ENCODE results near the gene APPL2.
"Not testable (repeated sequence)": the region's sequence is repeated elsewhere in the genome, so short reads cannot be mapped to it uniquely, and the experiment has no call there.

APPL2 gene

GRCh38 chr12:105264771-105265170, 28.8 kb upstream of the APPL2 start:
- no peak overlapping the region for H3K4me3 Mint-ChIP-seq
- DNase-seq = no peak
- no peaks in the 10 kb centered on the region for H3K9me3 Mint-ChIP-seq
- H3K27me3 Mint-ChIP-seq = peaks cover 7% of the 10 kb centered on the region
- H3K36me3 Mint-ChIP-seq (ENCODE audit: low read depth) = no peaks in the 10 kb centered on the region
- H3K27ac Mint-ChIP-seq = no peak overlapping the region
- H3K4me1 Mint-ChIP-seq (ENCODE audit: low read depth) = no peaks in the 10 kb centered on the region

- no peak for DNase-seq
- no peak overlapping the region for H3K4me3 Mint-ChIP-seq
- peaks cover 7% of the 10 kb centered on the region for H3K27me3 Mint-ChIP-seq
- no peak overlapping the region for H3K27ac Mint-ChIP-seq
- H3K4me1 Mint-ChIP-seq (ENCODE audit: low read depth) = no peaks in the 10 kb centered on the region
- H3K9me3 Mint-ChIP-seq = no peaks in the 10 kb centered on the region
- H3K36me3 Mint-ChIP-seq (ENCODE audit: low read depth) = no peaks in the 10 kb centered on the region
Measured at GRCh38 chr12:105262461-105263184, 26.6 kb upstream of the APPL2 start.

GRCh38 chr12:105261010-105261409, 25.0 kb upstream of the APPL2 start:
- H3K36me3 Mint-ChIP-seq (ENCODE audit: low read depth) = no peaks in the 10 kb centered on the region
- H3K4me1 Mint-ChIP-seq (ENCODE audit: low read depth) = peaks cover 2% of the 10 kb centered on the region

GRCh38 chr12:105259226-105259625, 23.3 kb upstream of the APPL2 start:
- Mint-ChIP-seq H3K4me1 (ENCODE audit: low read depth) (peaks cover 4% of the 10 kb centered on the region), H3K36me3 (ENCODE audit: low read depth) (no peaks in the 10 kb centered on the region), H3K4me3 (no peak overlapping the region), H3K27ac (no peak overlapping the region), H3K9me3 (no peaks in the 10 kb centered on the region), H3K27me3 (peaks cover 7% of the 10 kb centered on the region)
- no peak for DNase-seq

More at GRCh38 chr12:105261010-105261409, 25.0 kb upstream of the APPL2 start:
- no peak for DNase-seq
- Mint-ChIP-seq H3K9me3 (no peaks in the 10 kb centered on the region), H3K27me3 (peaks cover 7% of the 10 kb centered on the region), H3K27ac (no peak overlapping the region), H3K4me3 (no peak overlapping the region)

- no peak for DNase-seq
- Mint-ChIP-seq H3K36me3 (ENCODE audit: low read depth) (no peaks in the 10 kb centered on the region), H3K27ac (no peak overlapping the region), H3K9me3 (no peaks in the 10 kb centered on the region), H3K4me1 (ENCODE audit: low read depth) (peaks cover 4% of the 10 kb centered on the region), H3K27me3 (peaks cover 3% of the 10 kb centered on the region), H3K4me3 (no peak overlapping the region)
Measured at GRCh38 chr12:105257321-105257728, 21.4 kb upstream of the APPL2 start.

GRCh38 chr12:105256921-105257320, 20.9 kb upstream of the APPL2 start:
- H3K27ac Mint-ChIP-seq = no peak overlapping the region
- H3K36me3 Mint-ChIP-seq (ENCODE audit: low read depth) = no peaks in the 10 kb centered on the region
- DNase-seq = no peak
- peaks cover 3% of the 10 kb centered on the region for H3K27me3 Mint-ChIP-seq
- H3K4me3 Mint-ChIP-seq = no peak overlapping the region
- H3K4me1 Mint-ChIP-seq (ENCODE audit: low read depth) = peaks cover 4% of the 10 kb centered on the region
- no peaks in the 10 kb centered on the region for H3K9me3 Mint-ChIP-seq

GRCh38 chr12:105256431-105256830, 20.5 kb upstream of the APPL2 start:
- DNase-seq; H3K9me3 Mint-ChIP-seq; H3K36me3 Mint-ChIP-seq (ENCODE audit: low read depth); H3K27me3 Mint-ChIP-seq; H3K4me1 Mint-ChIP-seq (ENCODE audit: low read depth); H3K4me3 Mint-ChIP-seq; H3K27ac Mint-ChIP-seq: not testable (repeated sequence)

- no peak overlapping the region for H3K27ac Mint-ChIP-seq
- H3K36me3 Mint-ChIP-seq (ENCODE audit: low read depth) = no peaks in the 10 kb centered on the region
- no peak overlapping the region for H3K4me3 Mint-ChIP-seq
Measured at GRCh38 chr12:105256011-105256410, 20.0 kb upstream of the APPL2 start.

GRCh38 chr12:105253866-105254513, 18.0 kb upstream of the APPL2 start:
- Mint-ChIP-seq H3K27me3 (no peaks in the 10 kb centered on the region), H3K4me1 (ENCODE audit: low read depth) (peaks cover 4% of the 10 kb centered on the region), H3K9me3 (no peaks in the 10 kb centered on the region), H3K4me3 (no peak overlapping the region), H3K36me3 (ENCODE audit: low read depth) (no peaks in the 10 kb centered on the region), H3K27ac (no peak overlapping the region)
- DNase-seq = no peak

More at GRCh38 chr12:105256011-105256410, 20.0 kb upstream of the APPL2 start:
- H3K27me3 Mint-ChIP-seq = peaks cover 3% of the 10 kb centered on the region
- H3K9me3 Mint-ChIP-seq = no peaks in the 10 kb centered on the region
- no peak for DNase-seq
- H3K4me1 Mint-ChIP-seq (ENCODE audit: low read depth) = peaks cover 4% of the 10 kb centered on the region

GRCh38 chr12:105252901-105253300, 16.9 kb upstream of the APPL2 start:
- no peaks in the 10 kb centered on the region for H3K36me3 Mint-ChIP-seq (ENCODE audit: low read depth)
- H3K9me3 Mint-ChIP-seq = no peaks in the 10 kb centered on the region
- H3K27ac Mint-ChIP-seq = no peak overlapping the region
- no peaks in the 10 kb centered on the region for H3K27me3 Mint-ChIP-seq
- no peak overlapping the region for H3K4me3 Mint-ChIP-seq
- DNase-seq = no peak
- H3K4me1 Mint-ChIP-seq (ENCODE audit: low read depth) = peaks cover 4% of the 10 kb centered on the region

GRCh38 chr12:105245776-105246427, 9.9 kb upstream of the APPL2 start:
- not testable (repeated sequence) for H3K27ac Mint-ChIP-seq; H3K4me1 Mint-ChIP-seq (ENCODE audit: low read depth); H3K36me3 Mint-ChIP-seq (ENCODE audit: low read depth); DNase-seq; H3K4me3 Mint-ChIP-seq; H3K9me3 Mint-ChIP-seq
- H3K27me3 Mint-ChIP-seq = peaks cover 12% of the 10 kb centered on the region

GRCh38 chr12:105245291-105245690, 9.3 kb upstream of the APPL2 start:
- H3K27ac Mint-ChIP-seq = no peak overlapping the region
- no peaks in the 10 kb centered on the region for H3K4me1 Mint-ChIP-seq (ENCODE audit: low read depth)
- peaks cover 2% of the 10 kb centered on the region for H3K9me3 Mint-ChIP-seq
- peaks cover 12% of the 10 kb centered on the region for H3K27me3 Mint-ChIP-seq
- H3K4me3 Mint-ChIP-seq = no peak overlapping the region
- no peaks in the 10 kb centered on the region for H3K36me3 Mint-ChIP-seq (ENCODE audit: low read depth)
- DNase-seq = no peak

GRCh38 chr12:105240228-105240627, 4.3 kb upstream of the APPL2 start:
- H3K9me3 Mint-ChIP-seq = no peaks in the 10 kb centered on the region
- no peak overlapping the region for H3K4me3 Mint-ChIP-seq
- H3K36me3 Mint-ChIP-seq (ENCODE audit: low read depth) = peaks cover 3% of the 10 kb centered on the region
- no peak for DNase-seq
- H3K4me1 Mint-ChIP-seq (ENCODE audit: low read depth) = peaks cover 9% of the 10 kb centered on the region
- peaks cover 6% of the 10 kb centered on the region for H3K27me3 Mint-ChIP-seq
- no peak overlapping the region for H3K27ac Mint-ChIP-seq

- H3K36me3 Mint-ChIP-seq (ENCODE audit: low read depth) = peaks cover 4% of the 10 kb centered on the region
- peaks cover 18% of the 10 kb centered on the region for H3K4me1 Mint-ChIP-seq (ENCODE audit: low read depth)
- no peak overlapping the region for H3K4me3 Mint-ChIP-seq
- no peaks in the 10 kb centered on the region for H3K9me3 Mint-ChIP-seq
- H3K27me3 Mint-ChIP-seq = peaks cover 3% of the 10 kb centered on the region
- DNase-seq = no peak
- H3K27ac Mint-ChIP-seq = no peak overlapping the region
Measured at GRCh38 chr12:105239304-105239703, 3.3 kb upstream of the APPL2 start.

- Mint-ChIP-seq H3K27me3 (no peaks in the 10 kb centered on the region), H3K4me3 (no peak overlapping the region), H3K36me3 (ENCODE audit: low read depth) (peaks cover 4% of the 10 kb centered on the region), H3K4me1 (ENCODE audit: low read depth) (peaks cover 34% of the 10 kb centered on the region), H3K27ac (no peak overlapping the region), H3K9me3 (no peaks in the 10 kb centered on the region)
- DNase-seq = no peak
Measured at GRCh38 chr12:105237666-105238065, 1.7 kb upstream of the APPL2 start.

Measured in activated T-cell treated with anti-CD3 and anti-CD28 coated beads, Interleukin-2, amount 50 U/mL, for 24 hours (primary cell).